SK-N-MC (cell line): Measurements from ENCODE around the gene NACC2.

Experiments
- DNase-seq: peaks from one replicate; pipeline ENCODE4 v3.0.0-alpha.2; 2011; ENCODE audit warnings: low read depth, low spot score
- H3K27ac ChIP-seq: fragments of 200-600 bp; sonication (generic); 2 replicates; pipeline ENCODE4 v1.5.1; 2016; ENCODE audit warnings: mixed run types
- H3K36me3 ChIP-seq: fragments of 200-600 bp; sonication (generic); 2 replicates; pipeline ENCODE4 v1.6.1; 2017; ENCODE audit warnings: antibody characterized with exemption, low read length, mixed read lengths; ENCODE audit not compliant: insufficient read depth
- H3K4me3 ChIP-seq: fragments of 200-600 bp; sonication (generic); 2 replicates; pipeline ENCODE4 v1.5.1; 2016
- H3K9ac ChIP-seq: fragments of 200-600 bp; sonication (generic); 2 replicates; pipeline ENCODE4 v1.8.0; 2017; ENCODE audit warnings: mixed run types, mixed read lengths; ENCODE audit not compliant: insufficient read length
- H3K9me3 ChIP-seq: fragments of 200-600 bp; sonication (generic); 2 replicates; pipeline ENCODE4 v1.6.1; 2017; ENCODE audit warnings: low read depth, mild to moderate bottlenecking, antibody characterized with exemption, low read length, moderate library complexity, mixed read lengths
- EZH2 ChIP-seq: fragments of 200-600 bp; sonication (generic); IDR thresholded peaks from one replicate; pipeline ENCODE4 v1.6.1; 2017; ENCODE audit warnings: antibody characterized with exemption
- FOXP2 ChIP-seq: optimal IDR thresholded peaks from 2 replicates; pipeline ENCODE3; 2011; ENCODE audit warnings: mild to moderate bottlenecking, moderate library complexity; ENCODE audit not compliant: insufficient read depth; ENCODE audit errors: extremely low read length, control extremely low read depth
- POLR2AphosphoS5 ChIP-seq: IDR thresholded peaks from 2 replicates; pipeline ENCODE4 v1.6.1; 2012; ENCODE audit warnings: mild to moderate bottlenecking, low read depth, low read length, borderline replicate concordance

The NACC2 gene

DNA sequence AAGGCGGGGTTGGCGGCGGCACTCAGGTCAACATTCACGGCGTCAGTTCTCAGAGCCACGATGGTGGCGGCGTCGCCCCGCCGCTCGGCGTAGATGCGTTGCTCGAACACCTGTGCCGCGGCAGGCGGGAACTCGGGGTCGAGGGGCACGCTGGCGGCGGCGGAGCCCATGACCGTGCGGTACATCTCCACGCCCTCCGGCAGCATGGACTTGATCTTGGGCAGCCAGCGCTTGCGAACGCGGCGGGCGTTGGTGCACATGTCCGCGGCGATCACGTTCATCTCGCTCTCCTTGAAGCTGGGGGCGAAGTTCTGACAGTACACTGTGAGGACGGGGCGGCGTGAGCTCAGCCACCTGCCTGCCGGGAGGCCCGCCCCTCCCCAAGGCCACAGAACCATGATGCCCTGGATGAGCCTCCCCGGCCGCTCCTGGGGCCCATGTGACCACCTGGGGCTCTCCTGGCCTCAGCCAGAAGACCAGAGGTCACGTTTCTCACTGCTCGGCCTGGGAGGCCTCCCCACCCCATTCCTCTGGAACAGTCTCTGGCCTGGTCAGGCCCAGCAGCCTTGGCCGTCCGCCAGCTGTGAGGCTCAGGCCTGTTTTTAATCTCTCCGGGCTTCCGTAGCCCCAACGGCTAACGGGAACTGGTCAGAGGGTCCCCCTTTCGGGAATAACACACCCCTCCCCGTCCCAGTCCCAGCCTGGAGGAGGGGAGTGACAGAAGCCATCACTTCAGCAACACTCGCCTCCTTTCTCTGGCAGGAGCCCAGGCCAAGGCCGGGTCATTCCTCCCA is 83.2 kb downstream of the NACC2 start:
- no peak for DNase-seq
- TF ChIP-seq POLR2AphosphoS5 (no peak), FOXP2 (no peak), EZH2 (no peak)
- Histone ChIP-seq H3K27ac (no peak overlapping the region), H3K9me3 (no peaks in the 10 kb centered on the region), H3K9ac (no peak overlapping the region), H3K4me3 (no peak overlapping the region), H3K36me3 (peaks cover 39% of the 10 kb centered on the region; the same call in 1 of the 2 replicates)

DNA sequence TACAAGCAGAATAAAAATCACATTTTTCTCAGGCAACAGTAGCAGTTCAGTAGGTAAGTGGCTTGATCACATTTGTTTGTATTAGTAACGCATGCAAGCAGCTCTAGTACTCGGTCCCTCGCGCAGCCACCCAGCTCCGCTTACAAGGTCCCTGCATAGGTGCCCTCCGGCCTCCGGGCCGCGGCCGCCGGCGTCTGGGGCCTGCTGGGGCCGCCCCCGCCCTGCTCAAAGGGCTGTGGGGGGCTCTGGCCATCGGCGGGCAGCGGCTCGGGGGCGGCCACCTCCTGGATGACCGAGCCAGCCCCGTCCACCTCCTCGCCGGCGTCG is 83.8 kb downstream of the NACC2 start:
- H3K4me3 ChIP-seq = no peak overlapping the region

DNA sequence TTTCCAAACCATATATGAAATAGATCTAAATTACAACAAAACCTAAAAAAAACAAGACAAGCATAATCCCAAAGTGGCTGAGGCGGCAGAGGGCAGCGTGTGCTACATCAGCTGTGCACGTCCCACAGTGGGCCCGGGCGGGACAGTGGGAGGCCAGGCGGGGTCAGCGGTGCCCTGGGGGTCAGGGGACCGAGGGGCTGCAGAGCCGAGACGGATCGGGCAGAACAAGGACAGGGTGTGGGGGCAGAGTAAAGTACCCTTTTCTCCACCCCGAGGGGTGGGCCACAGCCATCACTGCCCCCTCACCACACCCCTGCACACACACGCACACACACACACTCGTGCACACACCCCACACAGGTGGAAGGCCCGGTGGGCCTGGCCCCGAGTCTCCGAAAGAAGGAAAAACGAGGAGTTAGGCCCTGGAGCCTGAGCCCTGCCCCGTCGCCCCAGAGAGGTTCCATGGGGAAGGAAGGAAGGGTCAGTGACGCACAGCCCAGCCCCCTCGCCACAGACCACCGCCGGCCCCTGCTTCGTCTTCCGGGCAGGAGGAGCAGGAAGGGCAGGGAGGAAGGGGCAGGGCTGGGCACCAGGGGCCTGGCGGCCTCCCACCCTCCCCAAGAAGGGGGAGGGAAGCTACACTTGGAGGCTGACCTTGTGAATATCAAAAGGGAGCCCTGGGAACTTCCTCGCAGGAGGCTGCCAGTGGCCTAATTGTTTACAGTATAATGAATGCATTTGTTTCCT is 84.3 kb downstream of the NACC2 start:
- Histone ChIP-seq H3K9me3 (no peaks in the 10 kb centered on the region), H3K27ac (no peak overlapping the region), H3K4me3 (no peak overlapping the region), H3K36me3 (peaks cover 34% of the 10 kb centered on the region; the same call in 1 of the 2 replicates), H3K9ac (no peak overlapping the region)
- DNase-seq = no peak
- TF ChIP-seq EZH2 = no peak
- TF ChIP-seq POLR2AphosphoS5 = no peak
- TF ChIP-seq FOXP2 = no peak

More for the DNA sequence above, 83.8 kb downstream of the NACC2 start:
- DNase-seq = no peak
- Histone ChIP-seq H3K9me3 (no peaks in the 10 kb centered on the region), H3K36me3 (peaks cover 37% of the 10 kb centered on the region; the same call in 1 of the 2 replicates), H3K27ac (no peak overlapping the region), H3K9ac (no peak overlapping the region)
- TF ChIP-seq FOXP2 (no peak), POLR2AphosphoS5 (no peak), EZH2 (no peak)

DNA sequence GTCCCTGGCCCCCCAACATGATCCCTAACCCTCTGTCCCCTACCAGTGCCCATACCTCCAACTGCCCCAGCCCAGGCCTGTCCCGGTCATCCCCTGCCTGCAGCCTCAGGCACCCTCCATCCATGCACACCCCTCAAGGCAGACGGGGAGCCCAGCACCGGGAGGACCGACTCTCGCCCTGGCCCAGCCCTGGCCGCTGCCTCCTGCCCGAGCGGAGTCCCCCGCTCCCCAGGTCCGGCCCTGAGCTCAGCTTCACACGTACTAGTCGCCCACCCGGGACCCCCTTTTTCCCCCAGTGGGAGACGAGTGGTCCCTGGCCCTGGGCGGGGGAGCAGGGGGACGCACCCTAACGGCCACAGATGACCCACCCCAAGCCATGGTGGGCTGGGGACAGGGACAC is 84.9 kb downstream of the NACC2 start:
- no peak overlapping the region for H3K27ac ChIP-seq
- DNase-seq = no peak
- H3K4me3 ChIP-seq = no peak overlapping the region
- H3K36me3 ChIP-seq = peaks cover 34% of the 10 kb centered on the region; the same call in 1 of the 2 replicates
- no peak for TF ChIP-seq FOXP2
- H3K9ac ChIP-seq = no peak overlapping the region
- no peaks in the 10 kb centered on the region for H3K9me3 ChIP-seq

DNA sequence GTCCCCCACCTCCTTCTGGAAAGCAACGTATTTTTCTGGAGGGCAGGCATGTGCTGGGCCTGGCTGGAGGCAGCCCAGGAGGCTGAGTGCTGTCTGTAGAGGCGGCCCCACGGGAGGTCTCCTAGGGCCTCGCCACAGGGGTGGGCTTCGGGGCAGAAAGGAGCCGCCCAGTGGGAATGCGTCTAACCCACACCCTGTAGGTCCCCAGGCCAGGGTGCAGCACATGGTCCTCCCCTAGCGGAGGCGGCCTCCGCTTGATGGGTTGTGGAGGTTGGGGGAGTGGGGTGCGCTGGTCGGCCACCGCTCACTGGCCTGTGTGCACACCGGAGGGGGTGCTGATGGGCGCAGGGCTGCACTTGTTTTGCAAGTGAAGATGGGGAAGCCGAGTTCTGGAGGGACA is 85.6 kb downstream of the NACC2 start:
- Histone ChIP-seq H3K4me3 (no peak overlapping the region), H3K36me3 (peaks cover 34% of the 10 kb centered on the region; the same call in 1 of the 2 replicates), H3K27ac (no peak overlapping the region), H3K9me3 (no peaks in the 10 kb centered on the region), H3K9ac (no peak overlapping the region)
- TF ChIP-seq POLR2AphosphoS5 (no peak), FOXP2 (no peak), EZH2 (no peak)
- DNase-seq = no peak

GRCh38 chr9:136008693-136008997 is 86.4 kb downstream of the NACC2 start:
- Histone ChIP-seq H3K36me3 (peaks cover 33% of the 10 kb centered on the region; the same call in 1 of the 2 replicates), H3K9ac (no peak overlapping the region), H3K27ac (no peak overlapping the region), H3K4me3 (no peak overlapping the region), H3K9me3 (no peaks in the 10 kb centered on the region)
- no peak for DNase-seq
- TF ChIP-seq POLR2AphosphoS5 (no peak), FOXP2 (no peak), EZH2 (no peak)

DNA sequence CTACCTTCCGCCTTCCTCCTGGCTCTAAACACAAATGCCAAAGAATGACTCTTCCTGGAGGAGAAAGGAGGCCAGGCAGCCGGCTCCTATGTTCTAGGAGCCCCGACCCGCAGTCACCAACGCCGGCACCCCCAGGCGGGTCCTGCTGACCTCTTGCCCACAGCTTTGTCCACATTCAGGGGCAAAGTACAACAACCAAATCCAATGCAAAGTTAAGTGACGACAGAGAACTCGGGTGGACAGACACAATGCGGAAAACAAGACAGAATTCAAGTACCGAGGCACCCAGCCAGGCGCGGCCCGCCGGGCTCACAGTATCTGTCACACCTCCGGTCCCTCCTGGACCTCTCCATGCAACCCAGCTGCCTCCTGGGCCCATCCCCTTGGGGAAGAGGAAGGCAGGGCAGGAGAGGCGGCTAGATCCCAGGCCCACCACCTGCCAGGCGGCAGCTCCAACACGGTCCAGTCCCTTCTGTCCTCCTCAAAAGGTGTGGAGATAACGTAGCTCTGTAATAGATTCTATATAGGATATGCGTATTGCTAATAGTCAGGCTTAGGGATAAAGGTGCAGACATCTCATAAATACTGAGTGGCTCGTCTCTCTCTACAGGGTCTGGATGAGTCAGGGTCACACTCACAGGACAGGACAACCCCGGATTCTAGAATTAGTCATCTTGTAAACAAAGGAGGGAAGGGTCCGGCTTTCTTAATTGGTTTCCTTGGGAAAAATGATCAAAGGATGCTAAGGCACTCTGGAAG is 87.0 kb downstream of the NACC2 start:
- no peak for DNase-seq
- Histone ChIP-seq H3K36me3 (peaks cover 28% of the 10 kb centered on the region; the same call in 1 of the 2 replicates), H3K9me3 (no peaks in the 10 kb centered on the region), H3K9ac (no peak overlapping the region), H3K4me3 (no peak overlapping the region), H3K27ac (peak overlapping the region; percentile 26; the same call in 1 of the 2 replicates)
- TF ChIP-seq FOXP2 = no peak
- TF ChIP-seq POLR2AphosphoS5 = no peak
- no peak for TF ChIP-seq EZH2
